Fibroblast of mammary gland (primary cell): ENCODE measurements around the gene PROSER3.
"Not testable (repeated sequence)": the region's sequence is repeated elsewhere in the genome, so short reads cannot be mapped to it uniquely, and the experiment has no call there.

ENCODE experiments used
- DNase-seq: peaks from one replicate; pipeline ENCODE4 v3.0.0-alpha.2; 2010; ENCODE audit warnings: low read depth
- H3K4me3 ChIP-seq: 2 replicates; pipeline ENCODE4 v1.5.1; 2011; ENCODE audit warnings: low read depth, mild to moderate bottlenecking, low read length, moderate library complexity; ENCODE audit not compliant: control insufficient read depth
- CTCF ChIP-seq: conservative IDR thresholded peaks from 2 replicates; pipeline ENCODE4 v1.5.1; 2011; ENCODE audit warnings: low read depth, low read length, inconsistent platforms; ENCODE audit not compliant: control insufficient read depth, insufficient read depth

PROSER3 gene

GRCh38 chr19:35760711-35761349 is 2.9 kb downstream of the PROSER3 start:
- TF ChIP-seq CTCF, result no peak
- no peak for DNase-seq

GRCh38 chr19:35764432-35765315 is 6.7 kb downstream of the PROSER3 start:
- no peak overlapping the region for H3K4me3 ChIP-seq
- no peak for TF ChIP-seq CTCF

More at GRCh38 chr19:35760711-35761349, 2.9 kb downstream of the PROSER3 start:
- H3K4me3 ChIP-seq, result no peak overlapping the region

GRCh38 chr19:35766571-35767104 is 8.7 kb downstream of the PROSER3 start:
- no peak for DNase-seq
- H3K4me3 ChIP-seq, result no peak overlapping the region
- TF ChIP-seq CTCF, result no peak

More at GRCh38 chr19:35764432-35765315, 6.7 kb downstream of the PROSER3 start:
- no peak for DNase-seq

- DNase-seq, result no peak
- H3K4me3 ChIP-seq, result no peak overlapping the region
- TF ChIP-seq CTCF, result no peak
Observed at GRCh38 chr19:35767288-35768081, 9.5 kb downstream of the PROSER3 start.

- no peak for DNase-seq
- H3K4me3 ChIP-seq, result no peak overlapping the region
- no peak for TF ChIP-seq CTCF
Observed at GRCh38 chr19:35768082-35768421, 10.1 kb downstream of the PROSER3 start.

GRCh38 chr19:35772362-35772761 is 14.4 kb downstream of the PROSER3 start:
- DNase-seq, H3K4me3 ChIP-seq: not testable (repeated sequence)
